ENCODE measurements around the gene C11orf97. TPM values are rescaled to one million over a fixed set of nuclear protein-coding genes. Genes with fewer than 3 reads are reported as not detected.

C11orf97 gene
- total RNA-seq, 1 experiment from 2014 or later: not detected

DNA sequence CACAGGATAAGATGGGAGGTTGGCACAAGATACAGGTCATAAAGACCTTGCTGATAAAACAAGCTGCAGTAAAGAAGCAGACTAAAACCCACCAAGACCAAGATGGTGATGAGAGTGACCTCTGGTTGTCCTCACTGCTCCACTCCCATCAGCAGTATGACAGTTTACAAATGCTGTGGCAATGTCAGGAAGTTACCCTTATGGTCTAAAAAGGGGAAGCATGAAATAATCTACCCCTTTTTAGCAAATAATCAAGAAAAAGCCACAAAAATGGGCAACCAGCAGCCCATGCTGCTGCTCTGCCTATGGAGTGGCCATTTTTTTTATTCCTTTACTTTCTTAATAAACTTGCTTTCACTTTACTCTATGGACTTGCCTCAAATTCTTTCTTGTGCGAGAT is 46.2 kb downstream of the C11orf97 start:
- no peak for DNase-seq (ENCODE audit: low read depth, low spot score)
- Histone ChIP-seq H3K4me2 (ENCODE audit: low read length) (no peak overlapping the region), H3K27me3 (ENCODE audit: insufficient read depth, low read length) (no peaks in the 10 kb centered on the region), H3K9ac (ENCODE audit: low read length) (no peak overlapping the region), H3K4me1 (ENCODE audit: control insufficient read depth in 1 of 2, insufficient read depth in 2 of 2, low read length in 2 of 2) (peaks cover 2 to 8% of the 10 kb centered on the region in 2 experiments; a peak in 3 of 4 replicates), H3K9me2 (ENCODE audit: insufficient read depth) (no peaks in the 10 kb centered on the region), H2AFZ (ENCODE audit: low read depth, low read length, poor library complexity, severe bottlenecking) (no peak overlapping the region), H3K27ac (ENCODE audit: low read depth, low read length) (no peak overlapping the region), H3K9me3 (ENCODE audit: control insufficient read depth in 1 of 2, insufficient read depth in 1 of 2, low read depth in 1 of 2, low read length in 2 of 2) (no peaks in the 10 kb centered on the region), H4K20me1 (ENCODE audit: insufficient read depth) (no peaks in the 10 kb centered on the region), H3K4me3 (replicated peaks in 1 of 2; ENCODE audit: low read depth in 1 of 2, low read length in 2 of 2) (no peak overlapping the region), H3K79me2 (ENCODE audit: insufficient read depth, low read length) (no peaks in the 10 kb centered on the region), H3K36me3 (ENCODE audit: control insufficient read depth in 1 of 2, insufficient read depth in 2 of 2, low read length in 2 of 2) (no peaks in the 10 kb centered on the region)
- BruUV-seq (replicated peaks): no TSS peak
- intact Hi-C loops (cut with micrococcal nuclease): no loop called here
- no peak for TF ChIP-seq POLR2AphosphoS5 (IDR thresholded peaks at IDR 0.05; ENCODE audit: low read depth, low read length)
- RAD21 ChIA-PET (ENCODE audit: low non-redundant PET in 1 of 2, low total read pairs in 2 of 2, uncharacterized antibody in 2 of 2, unreplicated experiment in 2 of 2): no interaction called here
- CTCF ChIA-PET: no interaction called here
- ATAC-seq: no peak
- POLR2A ChIA-PET: no interaction called here

DNA sequence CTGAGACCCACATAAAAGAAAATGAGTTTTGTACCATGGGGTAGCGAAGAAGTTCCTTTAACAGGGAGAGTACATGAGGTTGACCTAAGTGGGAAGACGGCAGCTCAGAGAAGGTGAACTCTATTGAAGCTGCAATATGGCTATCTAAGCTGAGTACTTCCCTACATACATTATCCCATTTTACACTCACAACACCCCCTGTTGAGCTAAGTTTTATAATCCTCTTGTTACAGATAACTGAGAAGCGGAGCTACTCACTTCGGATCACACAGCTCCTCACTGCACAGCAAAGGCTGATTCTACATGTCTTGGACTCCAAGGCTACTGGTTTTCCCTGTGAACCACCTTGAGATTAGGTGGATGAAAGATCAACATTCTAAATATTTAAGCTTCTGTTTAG is 46.7 kb downstream of the C11orf97 start:
- H3K9ac ChIP-seq (ENCODE audit: low read length): no peak overlapping the region
- H3K9me2 ChIP-seq (ENCODE audit: insufficient read depth): no peaks in the 10 kb centered on the region
- H3K36me3 ChIP-seq (ENCODE audit: control insufficient read depth in 1 of 2, insufficient read depth in 2 of 2, low read length in 2 of 2): no peaks in the 10 kb centered on the region
- POLR2A ChIA-PET: no interaction called here
- no peak overlapping the region for H3K4me2 ChIP-seq (ENCODE audit: low read length)
- no peaks in the 10 kb centered on the region for H4K20me1 ChIP-seq (ENCODE audit: insufficient read depth)
- H3K79me2 ChIP-seq (ENCODE audit: insufficient read depth, low read length): no peaks in the 10 kb centered on the region
- no peak overlapping the region for H2AFZ ChIP-seq (ENCODE audit: low read depth, low read length, poor library complexity, severe bottlenecking)
- RAD21 ChIA-PET (ENCODE audit: low non-redundant PET in 1 of 2, low total read pairs in 2 of 2, uncharacterized antibody in 2 of 2, unreplicated experiment in 2 of 2): no interaction called here
- CTCF ChIA-PET: no interaction called here
- BruUV-seq (replicated peaks): no TSS peak
- intact Hi-C loops (cut with micrococcal nuclease): no loop called here
- H3K27ac ChIP-seq (ENCODE audit: low read depth, low read length): no peak overlapping the region
- H3K4me3 ChIP-seq (replicated peaks in 1 of 2; ENCODE audit: low read depth in 1 of 2, low read length in 2 of 2): no peak overlapping the region
- no peaks in the 10 kb centered on the region for H3K27me3 ChIP-seq (ENCODE audit: insufficient read depth, low read length)
- peaks cover 2 to 13% of the 10 kb centered on the region in 2 experiments; a peak in 3 of 4 replicates for H3K4me1 ChIP-seq (ENCODE audit: control insufficient read depth in 1 of 2, insufficient read depth in 2 of 2, low read length in 2 of 2)
- ATAC-seq (no peak), DNase-seq (ENCODE audit: low read depth, low spot score) (no peak)
- H3K9me3 ChIP-seq (ENCODE audit: control insufficient read depth in 1 of 2, insufficient read depth in 1 of 2, low read depth in 1 of 2, low read length in 2 of 2): no peaks in the 10 kb centered on the region
- no peak for TF ChIP-seq YY1 (IDR thresholded peaks at IDR 0.05; ENCODE audit: extremely low read depth, insufficient replicate concordance, low read depth, low read length)
- TF ChIP-seq EZH2phosphoT487 (IDR thresholded peaks at IDR 0.05; ENCODE audit: borderline replicate concordance): no peak
- TF ChIP-seq, protein P1, sequence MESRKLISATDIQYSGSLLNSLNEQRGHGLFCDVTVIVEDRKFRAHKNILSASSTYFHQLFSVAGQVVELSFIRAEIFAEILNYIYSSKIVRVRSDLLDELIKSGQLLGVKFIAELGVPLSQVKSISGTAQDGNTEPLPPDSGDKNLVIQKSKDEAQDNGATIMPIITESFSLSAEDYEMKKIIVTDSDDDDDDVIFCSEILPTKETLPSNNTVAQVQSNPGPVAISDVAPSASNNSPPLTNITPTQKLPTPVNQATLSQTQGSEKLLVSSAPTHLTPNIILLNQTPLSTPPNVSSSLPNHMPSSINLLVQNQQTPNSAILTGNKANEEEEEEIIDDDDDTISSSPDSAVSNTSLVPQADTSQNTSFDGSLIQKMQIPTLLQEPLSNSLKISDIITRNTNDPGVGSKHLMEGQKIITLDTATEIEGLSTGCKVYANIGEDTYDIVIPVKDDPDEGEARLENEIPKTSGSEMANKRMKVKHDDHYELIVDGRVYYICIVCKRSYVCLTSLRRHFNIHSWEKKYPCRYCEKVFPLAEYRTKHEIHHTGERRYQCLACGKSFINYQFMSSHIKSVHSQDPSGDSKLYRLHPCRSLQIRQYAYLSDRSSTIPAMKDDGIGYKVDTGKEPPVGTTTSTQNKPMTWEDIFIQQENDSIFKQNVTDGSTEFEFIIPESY (IDR thresholded peaks at IDR 0.05; ENCODE audit: extremely low read depth, insufficient replicate concordance, low read length): no peak
- no peak for TF ChIP-seq SRF (IDR thresholded peaks at IDR 0.05; ENCODE audit: low read depth)
- no peak for TF ChIP-seq JUND (IDR thresholded peaks at IDR 0.05)
- no peak for TF ChIP-seq FOSL1 (IDR thresholded peaks at IDR 0.05; ENCODE audit: low read depth)
- TF ChIP-seq, protein P2, sequence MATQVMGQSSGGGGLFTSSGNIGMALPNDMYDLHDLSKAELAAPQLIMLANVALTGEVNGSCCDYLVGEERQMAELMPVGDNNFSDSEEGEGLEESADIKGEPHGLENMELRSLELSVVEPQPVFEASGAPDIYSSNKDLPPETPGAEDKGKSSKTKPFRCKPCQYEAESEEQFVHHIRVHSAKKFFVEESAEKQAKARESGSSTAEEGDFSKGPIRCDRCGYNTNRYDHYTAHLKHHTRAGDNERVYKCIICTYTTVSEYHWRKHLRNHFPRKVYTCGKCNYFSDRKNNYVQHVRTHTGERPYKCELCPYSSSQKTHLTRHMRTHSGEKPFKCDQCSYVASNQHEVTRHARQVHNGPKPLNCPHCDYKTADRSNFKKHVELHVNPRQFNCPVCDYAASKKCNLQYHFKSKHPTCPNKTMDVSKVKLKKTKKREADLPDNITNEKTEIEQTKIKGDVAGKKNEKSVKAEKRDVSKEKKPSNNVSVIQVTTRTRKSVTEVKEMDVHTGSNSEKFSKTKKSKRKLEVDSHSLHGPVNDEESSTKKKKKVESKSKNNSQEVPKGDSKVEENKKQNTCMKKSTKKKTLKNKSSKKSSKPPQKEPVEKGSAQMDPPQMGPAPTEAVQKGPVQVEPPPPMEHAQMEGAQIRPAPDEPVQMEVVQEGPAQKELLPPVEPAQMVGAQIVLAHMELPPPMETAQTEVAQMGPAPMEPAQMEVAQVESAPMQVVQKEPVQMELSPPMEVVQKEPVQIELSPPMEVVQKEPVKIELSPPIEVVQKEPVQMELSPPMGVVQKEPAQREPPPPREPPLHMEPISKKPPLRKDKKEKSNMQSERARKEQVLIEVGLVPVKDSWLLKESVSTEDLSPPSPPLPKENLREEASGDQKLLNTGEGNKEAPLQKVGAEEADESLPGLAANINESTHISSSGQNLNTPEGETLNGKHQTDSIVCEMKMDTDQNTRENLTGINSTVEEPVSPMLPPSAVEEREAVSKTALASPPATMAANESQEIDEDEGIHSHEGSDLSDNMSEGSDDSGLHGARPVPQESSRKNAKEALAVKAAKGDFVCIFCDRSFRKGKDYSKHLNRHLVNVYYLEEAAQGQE (IDR thresholded peaks at IDR 0.05; ENCODE audit: low read depth): no peak
- no peak for TF ChIP-seq CEBPB (IDR thresholded peaks at IDR 0.05; ENCODE audit: low read depth)
- TF ChIP-seq RAD21 (IDR thresholded peaks at IDR 0.05; ENCODE audit: low read depth): no peak
- no peak for TF ChIP-seq TCF7L2 (IDR thresholded peaks at IDR 0.05; ENCODE audit: borderline replicate concordance, extremely low read depth, insufficient read depth, insufficient read length)
- TF ChIP-seq ZFX (IDR thresholded peaks at IDR 0.05): no peak
- no peak for TF ChIP-seq POLR2AphosphoS5 (IDR thresholded peaks at IDR 0.05; ENCODE audit: low read depth, low read length)
- TF ChIP-seq SP1 (IDR thresholded peaks at IDR 0.05; ENCODE audit: low read depth): no peak
- TF ChIP-seq SIN3A (IDR thresholded peaks at IDR 0.05; ENCODE audit: low read depth): no peak
- no peak for TF ChIP-seq EZH2 (IDR thresholded peaks at IDR 0.05)
- no peak for TF ChIP-seq ELF1 (IDR thresholded peaks at IDR 0.05; ENCODE audit: borderline replicate concordance, low read depth)

Data from HCT116 (cell line).